CD4-positive, alpha-beta T cell treated with Interleukin-1 beta for 1 hour (primary cell): ENCODE measurements around the gene SORL1.

Source experiments
- DNase-seq, 2 donors: peaks; one replicate each; pipeline ENCODE4 v3.0.0-alpha.2; 2020 to 2022

The SORL1 gene

GRCh38 chr11:121566279-121567168 is 114.4 kb downstream of the SORL1 start:
- no peak for DNase-seq

DNA sequence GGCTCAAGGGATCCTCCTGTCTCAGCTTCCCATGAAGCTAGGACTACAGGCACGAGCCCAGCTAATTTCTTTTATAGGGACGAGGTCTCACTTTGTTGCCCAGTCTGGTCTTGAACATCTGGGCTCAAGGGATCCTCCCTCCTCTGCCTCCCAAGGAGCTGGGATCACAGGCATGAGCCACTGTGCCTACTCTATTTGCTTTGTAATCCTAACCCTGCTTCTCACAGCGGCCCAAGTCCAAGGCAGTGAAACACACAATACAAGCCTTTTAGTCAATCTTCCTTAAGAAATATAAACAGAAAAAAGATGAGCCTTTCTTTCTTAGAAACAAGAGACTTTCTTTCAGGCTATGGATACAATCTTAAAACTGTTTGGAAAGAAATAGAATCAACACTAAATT is 115.9 kb downstream of the SORL1 start:
- DNase-seq = no peak

- DNase-seq = peak in 1 of 2 donors; percentile 57
Measured at GRCh38 chr11:121569332-121570299, 117.5 kb downstream of the SORL1 start.

DNA sequence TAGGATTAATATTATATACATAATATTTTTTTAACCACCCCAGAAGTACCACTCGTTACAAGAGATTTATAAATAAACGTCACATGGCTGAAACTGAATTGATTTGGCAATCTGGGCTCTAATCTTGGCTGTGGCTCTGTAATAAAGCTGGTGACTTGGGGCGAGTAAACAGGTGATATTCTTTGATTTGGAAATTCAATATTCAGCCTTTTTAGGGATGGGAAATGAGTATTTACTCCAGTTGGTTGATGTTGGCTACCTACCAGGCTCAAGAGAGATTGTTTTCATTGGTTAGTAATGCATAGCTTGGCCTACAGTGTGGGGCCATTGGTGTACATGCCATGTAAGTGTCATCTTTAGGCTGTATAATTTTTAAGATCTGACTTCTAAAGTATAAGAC is 118.3 kb downstream of the SORL1 start:
- DNase-seq = no peak

- no peak for DNase-seq
Measured at GRCh38 chr11:121571506-121571905, 119.4 kb downstream of the SORL1 start.

- DNase-seq = no peak
Measured at GRCh38 chr11:121572571-121573059, 120.5 kb downstream of the SORL1 start.

- no peak for DNase-seq
Measured at GRCh38 chr11:121574801-121575200, 122.7 kb downstream of the SORL1 start.

- DNase-seq = peak in 1 of 2 donors; percentile 80
Measured at GRCh38 chr11:121575250-121575962, 123.3 kb downstream of the SORL1 start.

- no peak for DNase-seq
Measured at GRCh38 chr11:121575963-121576290, 123.8 kb downstream of the SORL1 start.

- DNase-seq = no peak
Measured at GRCh38 chr11:121576531-121576930, 124.4 kb downstream of the SORL1 start.

GRCh38 chr11:121577106-121577848 is 125.2 kb downstream of the SORL1 start:
- no peak for DNase-seq

DNA sequence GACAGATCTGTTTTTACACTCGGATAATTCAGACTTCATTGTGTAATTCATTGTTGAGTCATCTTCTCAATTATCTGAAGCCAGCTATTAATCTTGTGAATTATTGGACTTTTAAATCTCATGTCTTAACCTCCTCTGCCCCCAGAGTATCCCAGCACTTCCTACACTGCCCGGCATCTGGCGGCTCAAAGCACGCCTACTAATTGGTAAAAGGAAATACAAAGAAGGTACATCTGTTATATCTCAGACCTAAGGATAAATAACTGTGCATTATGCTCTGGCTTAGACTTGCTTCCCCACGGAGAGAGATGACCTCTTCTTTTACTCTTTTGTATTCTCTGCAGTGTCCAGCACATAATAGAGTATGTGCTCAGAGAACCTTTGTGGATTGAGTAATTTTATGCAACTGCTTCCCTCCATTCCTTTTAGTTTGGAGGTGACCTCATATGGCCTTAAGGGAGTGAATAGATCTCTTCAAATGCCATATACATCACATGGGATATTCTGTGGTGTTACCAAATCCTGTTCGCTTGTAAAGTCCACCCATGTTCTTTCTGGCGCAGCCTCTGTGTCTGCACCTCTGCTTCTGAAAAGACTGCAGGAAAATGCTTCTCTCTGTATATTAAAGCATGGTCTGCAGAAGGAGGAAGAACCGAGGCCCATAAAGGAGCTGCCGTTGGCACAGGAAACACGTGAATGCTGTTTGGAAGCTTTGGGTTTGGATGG is 126.3 kb downstream of the SORL1 start:
- DNase-seq = no peak

GRCh38 chr11:121580154-121580553 is 128.0 kb downstream of the SORL1 start:
- no peak for DNase-seq

DNA sequence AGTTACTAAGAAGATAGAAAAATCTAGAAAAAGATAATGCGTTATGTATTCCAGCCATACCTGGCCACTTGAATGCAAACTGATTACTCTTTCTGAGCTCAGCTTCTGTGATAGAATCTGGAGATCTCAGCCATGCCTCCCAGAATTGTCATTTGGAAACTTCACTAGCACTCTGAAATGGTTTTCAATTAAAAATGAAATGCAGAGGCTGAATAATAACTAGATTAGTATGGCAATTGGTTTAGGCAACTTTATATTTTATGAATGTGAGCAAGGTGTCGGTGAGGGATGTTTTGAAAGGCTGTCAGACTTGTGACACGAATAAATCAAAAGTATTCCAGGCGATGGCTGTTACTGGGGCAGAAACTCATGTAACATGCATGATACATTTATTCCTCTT is 129.5 kb downstream of the SORL1 start:
- DNase-seq = no peak

DNA sequence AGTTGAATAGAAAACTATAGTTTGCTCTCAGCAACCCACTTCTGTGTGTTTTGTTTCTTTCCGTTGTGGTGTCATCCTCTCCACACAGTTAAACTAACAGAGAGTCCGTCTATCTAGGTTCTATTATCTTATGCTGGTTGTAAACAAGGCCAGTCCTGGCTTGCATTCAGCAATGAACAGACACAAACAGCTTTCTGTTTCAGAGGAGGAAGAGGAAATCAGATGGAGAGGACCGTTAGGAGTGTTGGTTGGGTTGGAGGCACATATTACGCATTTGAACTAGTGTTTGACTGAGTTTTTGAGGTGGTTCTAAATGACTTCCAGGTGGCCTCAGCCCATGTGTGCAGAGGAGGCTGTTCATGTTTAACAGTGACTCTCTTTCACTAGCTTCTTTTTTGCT is 130.2 kb downstream of the SORL1 start:
- peak in 1 of 2 donors; percentile 13 for DNase-seq

GRCh38 chr11:121583825-121584224 is 131.7 kb downstream of the SORL1 start:
- DNase-seq = no peak

DNA sequence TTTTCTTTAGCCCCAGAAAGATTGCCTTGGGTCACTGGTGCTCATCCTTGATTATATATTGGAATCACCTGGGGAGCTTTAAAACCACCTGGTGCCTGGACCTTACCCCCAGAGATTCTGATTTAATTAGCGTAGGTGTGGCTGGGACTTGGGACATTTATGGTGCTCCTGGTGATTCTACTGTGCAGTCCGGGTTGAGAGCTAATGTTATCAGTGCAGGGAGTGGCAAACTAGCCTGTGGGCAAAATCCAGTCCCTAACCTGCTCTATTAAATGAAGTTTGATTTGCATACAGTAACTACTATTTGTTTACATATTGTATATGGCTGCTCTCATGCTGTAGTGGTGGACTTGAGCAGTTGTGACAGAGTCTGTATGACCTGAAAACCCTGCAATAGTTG is 134.6 kb downstream of the SORL1 start:
- DNase-seq = no peak

DNA sequence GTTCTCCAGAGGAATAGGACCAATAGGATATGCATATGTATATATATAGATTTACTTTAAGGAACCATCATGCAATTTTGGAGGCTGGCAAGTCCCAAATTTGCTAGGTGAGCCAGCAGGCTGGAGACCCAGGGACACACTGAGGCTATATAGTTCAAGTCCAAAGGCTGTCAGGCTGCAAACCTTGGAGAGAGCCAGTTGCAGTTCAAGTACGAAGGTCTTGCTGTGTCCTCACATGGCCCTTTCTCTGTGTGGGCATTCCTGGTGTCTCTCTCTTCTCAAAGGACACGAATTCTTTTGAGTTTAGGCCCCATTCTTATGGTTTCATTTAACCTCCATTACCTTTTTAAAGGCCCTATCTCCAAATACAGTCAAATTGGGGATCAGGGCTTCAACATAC is 135.1 kb downstream of the SORL1 start:
- DNase-seq = no peak

- no peak for DNase-seq
Measured at GRCh38 chr11:121588747-121589146, 136.6 kb downstream of the SORL1 start.

DNA sequence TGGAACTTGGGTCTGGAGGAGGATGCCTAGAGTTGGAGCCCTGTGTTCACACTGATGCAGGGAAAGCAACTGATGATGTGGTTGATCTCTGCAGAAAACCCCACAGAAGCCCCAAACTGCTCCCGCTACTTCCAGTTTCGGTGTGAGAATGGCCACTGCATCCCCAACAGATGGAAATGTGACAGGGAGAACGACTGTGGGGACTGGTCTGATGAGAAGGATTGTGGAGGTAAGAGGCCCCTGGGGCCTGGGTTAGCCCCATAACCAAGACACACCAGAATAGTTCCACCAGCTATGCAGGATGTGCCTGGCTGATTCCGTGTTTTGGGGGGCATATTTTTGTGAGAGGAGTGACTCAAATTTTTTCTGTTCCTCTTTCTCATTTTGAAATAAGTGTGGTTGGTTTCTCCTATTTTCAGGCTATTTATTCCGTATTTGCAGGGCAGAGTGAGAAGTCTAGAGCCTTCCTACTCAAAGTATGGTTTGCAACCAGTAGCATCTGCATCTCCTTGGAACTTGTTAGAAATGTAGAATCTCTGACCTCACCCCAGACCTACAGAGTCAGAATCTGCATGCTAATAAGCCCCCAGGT is 137.9 kb downstream of the SORL1 start:
- peak in 1 of 2 donors; percentile 34 for DNase-seq
